ENCODE measurements around the gene CEP128. TPM values are rescaled to one million over a fixed set of nuclear protein-coding genes. Genes with fewer than 3 reads are reported as not detected.
"Not testable (repeated sequence)": the region's sequence is repeated elsewhere in the genome, so short reads cannot be mapped to it uniquely, and the experiment has no call there.

Gene CEP128
- total RNA-seq, 1 experiment from 2014 or later: 29.3 TPM

DNA sequence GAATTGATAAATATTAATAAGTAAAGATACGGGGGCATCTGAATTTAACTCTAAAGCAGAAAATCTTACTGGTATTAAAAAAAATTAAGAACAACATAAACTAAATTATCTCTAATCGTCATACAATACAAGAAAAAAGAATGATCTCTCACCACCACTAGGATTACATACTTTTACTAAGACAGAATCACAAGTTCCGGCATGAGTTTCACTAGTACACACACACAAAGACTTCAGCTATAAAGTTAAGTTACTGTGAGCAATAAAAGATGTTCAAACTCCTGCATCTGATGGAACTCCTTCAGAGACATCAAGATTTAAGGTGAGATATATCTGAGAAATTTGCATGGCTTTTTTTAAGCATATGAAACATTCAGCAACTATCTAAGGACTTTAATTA lies 21.9 kb downstream of the CEP128 start:
- Histone ChIP-seq H3K9me3 (ENCODE audit: insufficient read depth, low read depth) (no peaks in the 10 kb centered on the region), H3K27me3 (ENCODE audit: insufficient read depth, low read depth) (no peaks in the 10 kb centered on the region), H3K36me3 (ENCODE audit: low read depth) (no peaks in the 10 kb centered on the region), H3K9me2 (ENCODE audit: insufficient read depth) (no peaks in the 10 kb centered on the region; the same call in 1 of the 2 replicates), H4K20me1 (ENCODE audit: insufficient read depth) (no peaks in the 10 kb centered on the region), H3K27ac (no peak overlapping the region), H2AFZ (no peak overlapping the region), H3K4me1 (replicated peaks; ENCODE audit: insufficient read depth) (no peaks in the 10 kb centered on the region), H3K4me2 (no peak overlapping the region), H3K79me2 (ENCODE audit: low read depth) (no peaks in the 10 kb centered on the region), H3F3A (ENCODE audit: insufficient read depth, low read depth) (no peaks in the 10 kb centered on the region), H3K4me3 (no peak overlapping the region)
- POLR2A ChIA-PET (ENCODE audit: unreplicated experiment): no interaction called here
- DNase-seq: no peak
- intact Hi-C loops (cut with micrococcal nuclease; ENCODE audit: unreplicated experiment): no loop called here
- CTCF ChIA-PET: no interaction called here
- TF ChIP-seq EZH2 (IDR thresholded peaks at IDR 0.05; ENCODE audit: low read depth): no peak
- TF ChIP-seq, protein P1, sequence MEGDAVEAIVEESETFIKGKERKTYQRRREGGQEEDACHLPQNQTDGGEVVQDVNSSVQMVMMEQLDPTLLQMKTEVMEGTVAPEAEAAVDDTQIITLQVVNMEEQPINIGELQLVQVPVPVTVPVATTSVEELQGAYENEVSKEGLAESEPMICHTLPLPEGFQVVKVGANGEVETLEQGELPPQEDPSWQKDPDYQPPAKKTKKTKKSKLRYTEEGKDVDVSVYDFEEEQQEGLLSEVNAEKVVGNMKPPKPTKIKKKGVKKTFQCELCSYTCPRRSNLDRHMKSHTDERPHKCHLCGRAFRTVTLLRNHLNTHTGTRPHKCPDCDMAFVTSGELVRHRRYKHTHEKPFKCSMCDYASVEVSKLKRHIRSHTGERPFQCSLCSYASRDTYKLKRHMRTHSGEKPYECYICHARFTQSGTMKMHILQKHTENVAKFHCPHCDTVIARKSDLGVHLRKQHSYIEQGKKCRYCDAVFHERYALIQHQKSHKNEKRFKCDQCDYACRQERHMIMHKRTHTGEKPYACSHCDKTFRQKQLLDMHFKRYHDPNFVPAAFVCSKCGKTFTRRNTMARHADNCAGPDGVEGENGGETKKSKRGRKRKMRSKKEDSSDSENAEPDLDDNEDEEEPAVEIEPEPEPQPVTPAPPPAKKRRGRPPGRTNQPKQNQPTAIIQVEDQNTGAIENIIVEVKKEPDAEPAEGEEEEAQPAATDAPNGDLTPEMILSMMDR (conservative IDR thresholded peaks at IDR 0.05): no peak
- no TSS peak for BruUV-seq (replicated peaks)

DNA sequence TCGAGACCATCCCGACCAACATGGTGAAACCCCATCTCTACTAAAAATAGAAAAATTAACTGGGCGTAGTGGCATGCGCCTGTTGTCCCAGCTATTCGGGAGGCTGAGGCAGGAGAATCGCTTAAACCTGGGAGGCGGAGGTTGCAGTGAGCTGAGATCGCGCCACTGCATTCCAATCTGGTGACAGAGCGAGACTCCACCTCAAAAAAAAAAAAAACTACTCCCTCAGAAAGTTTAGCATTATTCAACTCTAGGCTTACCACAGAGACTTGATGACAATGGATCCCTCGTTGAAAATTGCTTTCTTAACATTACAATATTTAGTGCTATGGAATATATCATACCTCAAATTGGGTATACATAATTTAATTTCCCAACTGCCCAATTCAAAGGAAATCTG lies 29.5 kb downstream of the CEP128 start:
- H3F3A ChIP-seq (ENCODE audit: insufficient read depth, low read depth); H4K20me1 ChIP-seq (ENCODE audit: insufficient read depth); H3K36me3 ChIP-seq (ENCODE audit: low read depth); H2AFZ ChIP-seq; H3K9me3 ChIP-seq (ENCODE audit: insufficient read depth, low read depth); BruUV-seq (replicated peaks); intact Hi-C loops (cut with micrococcal nuclease; ENCODE audit: unreplicated experiment); H3K27me3 ChIP-seq (ENCODE audit: insufficient read depth, low read depth); H3K4me1 ChIP-seq (replicated peaks; ENCODE audit: insufficient read depth); DNase-seq; H3K9me2 ChIP-seq (ENCODE audit: insufficient read depth); POLR2A ChIA-PET (ENCODE audit: unreplicated experiment); CTCF ChIA-PET; H3K79me2 ChIP-seq (ENCODE audit: low read depth); H3K4me2 ChIP-seq; H3K27ac ChIP-seq; H3K4me3 ChIP-seq: not testable (repeated sequence)

- Histone ChIP-seq H3K27ac (no peak overlapping the region), H3K9me3 (ENCODE audit: insufficient read depth, low read depth) (no peaks in the 10 kb centered on the region), H3K4me2 (no peak overlapping the region), H3K9me2 (ENCODE audit: insufficient read depth) (no peaks in the 10 kb centered on the region), H3K36me3 (ENCODE audit: low read depth) (no peaks in the 10 kb centered on the region), H3K79me2 (ENCODE audit: low read depth) (no peaks in the 10 kb centered on the region), H4K20me1 (ENCODE audit: insufficient read depth) (no peaks in the 10 kb centered on the region), H3F3A (ENCODE audit: insufficient read depth, low read depth) (no peaks in the 10 kb centered on the region), H3K4me3 (no peak overlapping the region), H3K4me1 (replicated peaks; ENCODE audit: insufficient read depth) (no peaks in the 10 kb centered on the region), H2AFZ (no peak overlapping the region), H3K27me3 (ENCODE audit: insufficient read depth, low read depth) (no peaks in the 10 kb centered on the region)
- TF ChIP-seq EZH2 (IDR thresholded peaks at IDR 0.05; ENCODE audit: low read depth): no peak
- TF ChIP-seq, protein P1 (conservative IDR thresholded peaks at IDR 0.05): no peak
- no peak for DNase-seq
- ChIA-PET CTCF (no interaction called here), POLR2A (ENCODE audit: unreplicated experiment) (no interaction called here)
- intact Hi-C loops (cut with micrococcal nuclease; ENCODE audit: unreplicated experiment): no loop called here
- no TSS peak for BruUV-seq (replicated peaks)
These were observed 34.6 kb downstream of the CEP128 start for GRCh38 chr14:80906946-80907345.

GRCh38 chr14:80906336-80906735 lies 35.2 kb downstream of the CEP128 start:
- Histone ChIP-seq H3K4me3 (no peak overlapping the region), H3F3A (ENCODE audit: insufficient read depth, low read depth) (no peaks in the 10 kb centered on the region), H4K20me1 (ENCODE audit: insufficient read depth) (no peaks in the 10 kb centered on the region), H3K9me3 (ENCODE audit: insufficient read depth, low read depth) (no peaks in the 10 kb centered on the region), H3K79me2 (ENCODE audit: low read depth) (no peaks in the 10 kb centered on the region), H3K27ac (no peak overlapping the region), H3K9me2 (ENCODE audit: insufficient read depth) (no peaks in the 10 kb centered on the region; the same call in 1 of the 2 replicates), H3K36me3 (ENCODE audit: low read depth) (no peaks in the 10 kb centered on the region), H3K4me2 (no peak overlapping the region), H3K4me1 (replicated peaks; ENCODE audit: insufficient read depth) (no peaks in the 10 kb centered on the region), H3K27me3 (ENCODE audit: insufficient read depth, low read depth) (no peaks in the 10 kb centered on the region), H2AFZ (no peak overlapping the region)
- ChIA-PET CTCF (no interaction called here), POLR2A (ENCODE audit: unreplicated experiment) (no interaction called here)
- no peak for TF ChIP-seq EZH2 (IDR thresholded peaks at IDR 0.05; ENCODE audit: low read depth)
- TF ChIP-seq, protein P1 (conservative IDR thresholded peaks at IDR 0.05): no peak
- BruUV-seq (replicated peaks): no TSS peak
- no peak for DNase-seq
- intact Hi-C loops (cut with micrococcal nuclease; ENCODE audit: unreplicated experiment): no loop called here

Measured in PC-9 (cell line).